GM12801 (cell line): ENCODE data around the gene ELFN2.

Experiments
- TF ChIP-seq, protein P1 (sequence below): IDR thresholded peaks from one replicate; pipeline ENCODE4 v1.5.1; 2011; ENCODE audit warnings: control low read depth; ENCODE audit not compliant: insufficient read length; ENCODE audit errors: extremely low read depth

Gene ELFN2

DNA sequence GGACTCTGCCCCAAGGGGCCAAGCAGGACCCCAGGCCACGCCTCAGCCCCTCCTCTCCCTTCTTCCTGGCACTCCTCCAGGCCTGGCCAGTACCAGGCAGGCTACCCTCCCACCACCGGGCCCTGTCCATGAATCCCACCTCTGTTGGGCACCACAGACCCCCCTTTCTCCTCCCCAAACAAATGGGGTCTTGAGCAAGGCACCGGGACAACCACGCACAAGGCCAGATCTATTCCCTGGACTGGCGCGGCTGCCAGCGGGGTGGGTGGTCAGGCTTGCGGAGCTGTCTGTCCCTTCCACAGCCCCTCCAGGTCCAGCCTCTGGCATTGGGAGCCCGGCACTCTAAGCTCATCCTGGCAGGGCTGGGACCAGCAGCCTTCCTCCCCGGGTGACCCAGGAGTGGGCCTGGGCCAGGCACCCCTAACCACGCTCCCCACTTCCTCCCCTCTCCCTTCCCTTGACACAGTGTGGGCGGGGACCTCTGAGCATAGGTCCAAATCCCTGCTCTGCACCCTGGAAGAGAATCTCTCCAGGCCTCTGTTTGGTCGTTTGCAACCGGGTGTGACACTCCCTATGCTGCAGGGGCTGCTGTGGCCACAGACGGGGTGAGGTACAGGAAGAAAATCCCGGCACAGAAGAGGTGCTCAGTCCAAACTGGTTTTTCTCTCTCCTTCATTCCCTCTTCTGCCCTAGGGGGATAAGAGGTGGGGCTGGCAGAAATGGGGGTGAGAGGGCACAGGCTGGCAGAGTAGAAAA, 14.6 kb downstream of the ELFN2 start:
- TF ChIP-seq, protein P1, sequence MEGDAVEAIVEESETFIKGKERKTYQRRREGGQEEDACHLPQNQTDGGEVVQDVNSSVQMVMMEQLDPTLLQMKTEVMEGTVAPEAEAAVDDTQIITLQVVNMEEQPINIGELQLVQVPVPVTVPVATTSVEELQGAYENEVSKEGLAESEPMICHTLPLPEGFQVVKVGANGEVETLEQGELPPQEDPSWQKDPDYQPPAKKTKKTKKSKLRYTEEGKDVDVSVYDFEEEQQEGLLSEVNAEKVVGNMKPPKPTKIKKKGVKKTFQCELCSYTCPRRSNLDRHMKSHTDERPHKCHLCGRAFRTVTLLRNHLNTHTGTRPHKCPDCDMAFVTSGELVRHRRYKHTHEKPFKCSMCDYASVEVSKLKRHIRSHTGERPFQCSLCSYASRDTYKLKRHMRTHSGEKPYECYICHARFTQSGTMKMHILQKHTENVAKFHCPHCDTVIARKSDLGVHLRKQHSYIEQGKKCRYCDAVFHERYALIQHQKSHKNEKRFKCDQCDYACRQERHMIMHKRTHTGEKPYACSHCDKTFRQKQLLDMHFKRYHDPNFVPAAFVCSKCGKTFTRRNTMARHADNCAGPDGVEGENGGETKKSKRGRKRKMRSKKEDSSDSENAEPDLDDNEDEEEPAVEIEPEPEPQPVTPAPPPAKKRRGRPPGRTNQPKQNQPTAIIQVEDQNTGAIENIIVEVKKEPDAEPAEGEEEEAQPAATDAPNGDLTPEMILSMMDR = no peak

DNA sequence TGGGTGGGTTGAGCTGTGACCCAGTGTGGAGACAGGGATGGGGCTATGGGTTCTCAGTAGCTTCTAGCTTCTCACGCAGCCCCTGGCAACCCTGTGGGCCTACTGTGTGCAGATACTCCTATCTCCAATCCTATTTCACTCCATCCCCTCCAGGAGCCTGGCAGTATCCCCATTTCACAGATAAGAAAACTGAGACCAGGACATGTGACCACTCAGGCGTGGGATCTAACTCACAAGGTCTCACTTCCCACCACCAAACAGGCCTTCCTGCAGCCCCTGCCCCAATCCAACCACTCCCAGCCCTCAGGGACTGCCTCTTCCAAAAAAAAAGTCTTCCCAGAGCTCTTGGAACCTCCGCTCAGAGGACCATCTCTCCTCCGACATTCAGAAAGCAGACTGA, 15.6 kb downstream of the ELFN2 start:
- TF ChIP-seq, protein P1 = no peak

DNA sequence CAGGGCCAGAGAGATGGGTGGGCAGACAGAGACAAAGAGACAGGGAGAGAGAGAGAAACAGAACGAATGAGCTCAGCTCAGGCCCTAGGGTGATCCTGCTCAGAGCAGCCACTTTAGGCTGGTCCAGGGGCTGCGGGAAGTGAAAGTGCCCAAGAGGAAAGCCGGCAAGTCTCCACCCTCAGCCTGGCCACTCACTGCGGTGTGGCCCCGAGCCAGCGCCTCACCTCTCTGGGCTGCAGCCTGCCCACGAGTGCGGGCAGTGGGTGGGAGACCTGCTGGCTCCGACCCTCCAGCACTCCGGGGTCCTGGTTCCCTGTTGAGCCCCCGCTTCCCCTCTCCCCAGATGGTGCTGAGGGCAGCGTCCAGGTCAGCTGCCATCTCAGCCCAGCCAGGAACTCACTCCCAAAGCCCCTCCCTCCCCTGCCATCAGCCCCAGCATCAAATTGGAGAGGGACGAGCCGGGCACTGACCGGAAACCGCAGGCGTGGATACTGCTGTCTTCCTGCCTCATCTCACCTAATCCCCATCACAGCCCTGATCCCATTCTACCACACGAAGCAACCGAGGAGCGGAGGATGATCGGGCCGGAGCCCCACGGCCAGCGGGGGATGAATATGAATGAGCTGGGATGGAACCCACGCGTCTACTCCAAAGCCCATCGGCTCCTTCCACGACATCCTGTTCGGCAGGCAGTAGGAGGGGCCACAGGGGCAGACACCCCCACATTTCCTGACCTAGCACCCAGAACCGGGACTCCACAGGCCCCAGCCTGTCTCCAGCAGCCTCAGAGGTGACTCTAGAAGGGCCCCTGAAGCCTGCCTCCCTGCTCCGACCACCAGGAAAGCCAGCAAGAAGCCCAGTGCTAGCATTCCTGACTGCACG, 16.9 kb downstream of the ELFN2 start:
- TF ChIP-seq, protein P1 = no peak

DNA sequence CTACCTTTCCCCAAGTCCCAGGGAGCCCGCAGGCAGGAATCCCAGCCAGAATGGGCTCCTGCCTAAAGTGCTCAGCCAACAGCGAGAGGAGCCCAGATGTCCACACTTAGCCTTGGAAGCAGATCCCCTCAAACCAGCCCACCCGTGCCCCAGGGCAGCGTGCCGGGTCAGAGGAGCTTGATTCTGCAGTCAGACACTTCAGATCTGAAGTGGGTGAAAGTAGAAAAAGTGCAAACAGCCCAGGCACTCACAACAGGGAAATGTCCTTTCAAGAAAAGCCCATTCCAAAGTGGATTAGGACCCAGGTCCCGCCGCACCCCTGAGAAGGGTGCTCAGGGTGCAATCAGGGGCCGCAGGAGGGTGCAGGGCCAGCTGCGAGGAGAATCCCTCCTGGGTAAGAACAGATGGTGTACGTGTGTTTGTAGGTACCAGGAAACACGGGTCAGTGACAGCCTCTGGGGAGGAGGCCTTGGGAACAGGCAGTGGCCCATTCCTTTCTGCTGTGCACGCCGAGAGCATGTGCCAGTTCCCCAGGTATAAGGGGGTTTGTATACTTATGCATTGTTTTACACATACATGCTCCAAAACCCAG, 17.7 kb downstream of the ELFN2 start:
- TF ChIP-seq, protein P1 = no peak

DNA sequence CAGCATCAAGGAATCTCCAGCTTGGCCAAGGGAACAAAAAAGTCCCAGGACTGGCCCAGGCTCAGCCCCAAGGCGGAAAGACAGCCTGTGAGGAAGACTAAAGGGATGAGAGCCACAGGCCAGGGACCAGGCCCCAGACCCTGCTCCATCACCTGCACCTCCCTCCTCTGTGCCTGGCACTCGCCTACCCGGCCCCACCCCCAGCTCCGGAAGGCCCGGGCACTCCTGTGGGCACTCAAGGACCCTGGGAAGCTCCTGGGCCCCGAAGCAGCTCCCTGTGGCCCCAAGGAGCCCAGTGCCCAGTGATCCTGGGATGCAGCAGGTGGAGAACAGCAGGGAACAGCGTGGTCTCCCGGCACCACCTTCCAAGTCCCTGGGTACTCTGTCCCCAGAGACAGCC, 18.2 kb downstream of the ELFN2 start:
- TF ChIP-seq, protein P1 = no peak

DNA sequence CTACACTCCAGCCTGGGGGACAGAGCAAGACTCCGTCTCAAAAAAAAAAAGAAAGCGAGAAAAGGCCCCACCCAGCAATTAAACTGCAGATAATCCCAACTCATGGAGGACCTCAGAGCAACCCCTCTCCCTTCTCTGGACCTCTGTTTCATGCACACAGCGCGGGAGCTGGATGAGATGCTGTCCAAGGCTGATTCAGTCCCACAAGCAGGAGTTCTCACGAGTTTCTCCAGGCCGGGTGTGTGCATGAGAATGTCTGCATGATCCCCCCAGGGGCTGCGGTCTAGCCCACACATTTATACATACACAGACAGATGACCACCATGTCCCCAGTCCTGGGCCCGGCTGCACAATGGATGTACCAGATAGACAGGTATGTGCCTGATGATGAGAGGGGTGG, 19.4 kb downstream of the ELFN2 start:
- TF ChIP-seq, protein P1 = no peak

DNA sequence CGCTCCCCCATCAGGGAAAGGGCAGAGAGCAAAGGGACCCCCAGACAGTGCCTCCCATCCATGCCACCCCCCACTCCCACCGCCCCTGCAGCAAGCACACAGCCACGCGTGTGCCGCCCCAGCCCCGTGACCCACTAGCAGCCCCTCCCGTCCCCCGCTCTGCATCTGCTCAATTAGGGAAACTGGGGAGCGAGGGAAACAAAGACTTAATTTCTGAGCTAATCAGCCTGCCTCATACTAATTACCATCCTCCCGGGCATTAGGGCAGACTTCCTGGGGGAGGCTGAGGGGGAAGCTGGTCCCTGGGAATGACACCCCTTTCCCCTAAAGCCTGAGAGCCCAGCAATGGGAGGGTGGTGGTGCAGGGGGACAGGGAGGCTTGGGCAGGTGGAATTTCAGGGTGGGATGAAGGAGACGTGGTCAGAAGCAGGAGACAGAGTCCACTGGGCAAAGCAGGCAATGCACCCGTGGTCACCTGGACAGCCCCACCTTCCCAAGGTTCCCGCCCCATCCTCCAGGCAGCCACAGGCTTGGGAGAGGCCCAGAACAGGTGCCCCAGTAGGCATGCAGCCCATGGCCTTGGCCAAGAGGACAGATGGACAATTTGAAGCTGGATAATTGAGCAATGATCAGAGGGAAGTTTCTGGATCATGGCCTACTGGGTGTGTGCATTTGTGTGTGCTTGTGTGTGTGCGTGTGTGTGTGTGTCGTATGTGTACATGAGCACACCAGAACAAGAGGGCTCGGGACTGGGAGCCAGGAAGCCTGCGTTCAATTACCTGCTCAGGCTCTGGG, 20.6 kb downstream of the ELFN2 start:
- TF ChIP-seq, protein P1 = no peak
